GM12878 (cell line): ENCODE measurements around the gene BATF. TPM values are rescaled to one million over a fixed set of nuclear protein-coding genes. Genes with fewer than 3 reads are reported as not detected.
A peak's percentile ranks its signal among the peaks of the same experiment; 100 is the strongest.

Experiments used
- ATAC-seq: fragments of 200-7000 bp; cut with Tn5 transposase; 3 replicates; pipeline ENCODE4 v1.9.1; 2020; ENCODE audit warnings: mild to moderate bottlenecking, moderate library complexity
- BruUV-seq: library from RNA; stranded (reverse); fragments of 400-500 nt; replicated peaks from 2 replicates; lab custom pipeline; 2021; lab: Mats Ljungman, UMichigan
- CTCF ChIA-PET: fragments of 300-600 bp; sonication (Branson Sonifier 250); formaldehyde crosslinking; extraction: SDS; loops from one replicate; lab custom pipeline; 2021; ENCODE audit warnings: inconsistent platforms; lab: Yijun Ruan, JAX
- POLR2A ChIA-PET: fragments of 350-600 bp; formaldehyde crosslinking; extraction: SDS; loops from one replicate; lab custom pipeline; 2021; ENCODE audit warnings: inconsistent platforms; lab: Charles Lee
- RAD21 ChIA-PET: fragments of 300-600 bp; sonication (Branson Sonifier 250); formaldehyde crosslinking; loops from one replicate; lab custom pipeline; 2023; ENCODE audit warnings: antibody characterized with exemption; ENCODE audit not compliant: unreplicated experiment; lab: Charles Lee
- SMC1A ChIA-PET: fragments of 300-600 bp; sonication (Branson Sonifier 250); formaldehyde crosslinking; loops from one replicate; lab custom pipeline; 2023; ENCODE audit not compliant: unreplicated experiment, uncharacterized antibody; lab: Charles Lee
- DNase-seq: peaks from one replicate; pipeline ENCODE4 v3.0.0-alpha.2; 2011; ENCODE audit warnings: low read depth, low spot score
- FAIRE-seq: peaks from 3 replicates; lab custom pipeline; 2011; peaks lifted over from hg19 to GRCh38; lab: Jason Lieb, UNC
- H2AFZ ChIP-seq: 2 replicates; pipeline ENCODE4 v1.6.0; 2011; ENCODE audit warnings: low read depth, low read length, control low read depth; ENCODE audit not compliant: control insufficient read depth
- H3K27ac ChIP-seq: 2 replicates; pipeline ENCODE4 v1.5.1; 2011; ENCODE audit warnings: control low read depth; ENCODE audit not compliant: control insufficient read depth, insufficient read depth
- H3K27me3 ChIP-seq, 2 experiments: replicated peaks in 1 of 2; 2 replicates each; pipeline versions ENCODE4 v1.6.0 to v1.6.1; 2011; ENCODE audit warnings: low read length in 1 of 2; ENCODE audit not compliant: control insufficient read depth in 2 of 2, insufficient read depth in 2 of 2
- H3K36me3 ChIP-seq, 2 experiments: 2 replicates each; pipeline ENCODE4 v1.5.1; 2011; ENCODE audit warnings: low read length in 1 of 2; ENCODE audit not compliant: control insufficient read depth in 2 of 2, insufficient read depth in 2 of 2
- H3K4me1 ChIP-seq: 2 replicates; pipeline ENCODE4 v1.6.1; 2011; ENCODE audit warnings: mild to moderate bottlenecking, low read length, moderate library complexity, mixed read lengths; ENCODE audit not compliant: control insufficient read depth, insufficient read depth
- H3K4me2 ChIP-seq: 2 replicates; pipeline ENCODE4 v1.6.0; 2011; ENCODE audit warnings: control low read depth; ENCODE audit not compliant: control insufficient read depth, insufficient read depth
- H3K4me3 ChIP-seq: fragments of 200-600 bp; sonication (generic); 2 replicates; pipeline ENCODE4 v1.5.1; 2016
- H3K79me2 ChIP-seq: 2 replicates; pipeline ENCODE4 v1.6.0; 2011; ENCODE audit warnings: low read length; ENCODE audit not compliant: control insufficient read depth, insufficient read depth
- H3K9ac ChIP-seq: 2 replicates; pipeline ENCODE4 v1.8.0; 2011; ENCODE audit warnings: low read length, control low read depth, mixed read lengths; ENCODE audit not compliant: control insufficient read depth, insufficient read depth
- H3K9me3 ChIP-seq: replicated peaks from 3 replicates; pipeline ENCODE4 v1.5.1; 2011; ENCODE audit warnings: mild to moderate bottlenecking, low read length; ENCODE audit not compliant: control insufficient read depth, insufficient read depth
- H4K20me1 ChIP-seq: 2 replicates; pipeline ENCODE4 v1.6.0; 2011; ENCODE audit not compliant: control insufficient read depth, insufficient read depth
- BCLAF1 ChIP-seq: fragments of 450-650 bp; IDR thresholded peaks from 2 replicates; pipeline ENCODE4 v1.6.1; 2017; ENCODE audit warnings: antibody characterized with exemption, mild to moderate bottlenecking, moderate library complexity
- BHLHE40 ChIP-seq, 2 experiments: fragments of 450-650 bp in 1 of 2; IDR thresholded peaks; 2 replicates each; pipeline ENCODE4 v1.6.1; 2011 to 2017; ENCODE audit warnings: low read depth in 2 of 2, borderline replicate concordance in 1 of 2, improper control_type of control experiment in 1 of 2, low read length in 1 of 2, mild to moderate bottlenecking in 1 of 2
- BMI1 ChIP-seq: fragments of 450-650 bp; IDR thresholded peaks from 2 replicates; pipeline ENCODE4 v1.6.1; 2016; ENCODE audit warnings: mild to moderate bottlenecking, moderate library complexity, borderline replicate concordance
- E2F4 ChIP-seq: IDR thresholded peaks from 2 replicates; pipeline ENCODE4 v1.6.1; 2012; ENCODE audit warnings: low read depth, low read length, improper control_type of control experiment
- E4F1 ChIP-seq: fragments of 450-650 bp; IDR thresholded peaks from 2 replicates; pipeline ENCODE4 v1.6.1; 2018; ENCODE audit warnings: borderline replicate concordance, mild to moderate bottlenecking; ENCODE audit not compliant: partially characterized antibody
- FOS ChIP-seq: IDR thresholded peaks from 3 replicates; pipeline ENCODE4 v1.6.1; 2011; ENCODE audit warnings: borderline replicate concordance; ENCODE audit not compliant: insufficient read length; ENCODE audit errors: extremely low read depth
- IRF5 ChIP-seq: fragments of 450-650 bp; IDR thresholded peaks from 2 replicates; pipeline ENCODE4 v1.6.1; 2017; ENCODE audit warnings: borderline replicate concordance
- SMC3 ChIP-seq: IDR thresholded peaks from 2 replicates; pipeline ENCODE4 v1.6.1; 2011; ENCODE audit warnings: low read length, improper control_type of control experiment, borderline replicate concordance
- WGBS: methylation state at CpG from one replicate; pipeline ENCODE4 v1.1.6; 2016; ENCODE audit warnings: low lambda C conversion rate; ENCODE audit not compliant: insufficient replicate concordance, insufficient coverage; ENCODE audit errors: missing lambda C conversion rate; 5-methylcytosine and 5-hydroxymethylcytosine counted together
- in situ Hi-C: fragments of 300-500 bp; cut with MboI; formaldehyde crosslinking; loops from 9 replicates; pipeline ENCODE4 v1.14.3; 2018; ENCODE audit warnings: mixed read lengths
- intact Hi-C: fragments of 100-400 bp; cut with micrococcal nuclease; formaldehyde crosslinking; loops from one replicate; pipeline ENCODE4 v1.14.2; 2022; ENCODE audit not compliant: unreplicated experiment
- polyA plus RNA-seq, 11 experiments: library from polyadenylated mRNA; depleted of rRNA in 4 of 11; unstranded in 6 of 11; stranded (reverse) in 5 of 11; fragments of >200 nt; fragmentation: Nextera tagmentation in 4 of 11; fragmentation: Illumina TruSeq in 1 of 11; extraction: Ambion mirVana in 4 of 11; extraction: Trizol in 1 of 11; gene quantifications; 1 replicate in 1 of 11; 2 replicates in 10 of 11; pipeline versions ENCODE4 v1.2.1 to v1.2.3, GENCODE V29; 2011 to 2016; ENCODE audit warnings: inconsistent platforms in 2 of 11, missing spikeins in 2 of 11, low read depth in 1 of 11
- total RNA-seq, 4 experiments: library from RNA; depleted of rRNA in 3 of 4; stranded (reverse); fragments of >200 nt in 3 of 4; fragmentation: Illumina TruSeq in 1 of 4; extraction: Trizol in 1 of 4; gene quantifications; 2 replicates each; pipeline versions ENCODE4 v1.2.1 to v1.2.3, GENCODE V29; 2013 to 2021

BATF gene
- total and polyA plus RNA-seq, 10 of the 15 experiments (the other 5 are each of a cell fraction or from before 2014, with no cell fraction given) = 10.0 to 154 (median 103) TPM

DNA sequence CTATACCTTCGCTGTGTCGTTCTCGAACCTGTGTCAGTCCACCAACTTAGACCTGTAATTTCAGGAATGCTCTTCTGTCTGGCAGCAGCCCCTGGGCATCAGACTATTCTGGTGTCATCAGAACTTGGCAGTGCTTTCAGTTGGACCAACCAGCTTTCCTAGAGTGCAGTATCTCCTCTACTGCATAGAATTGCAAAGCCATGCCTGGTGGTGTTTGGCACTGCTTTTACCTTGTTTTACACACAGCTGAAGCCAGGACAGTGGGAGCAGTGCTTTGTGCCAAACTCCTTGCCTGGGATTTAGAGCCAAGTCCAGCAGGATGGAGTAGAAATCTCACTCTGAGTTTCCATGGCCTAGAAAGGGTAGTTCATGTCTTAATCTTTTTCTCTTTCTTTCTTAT, 57.6 kb downstream of the BATF start:
- H3K4me2 ChIP-seq = peak overlapping the region; percentile 22
- TF ChIP-seq E4F1 (no peak), BCLAF1 (no peak), IRF5 (no peak), SMC3 (no peak), FOS (no peak), BMI1 (no peak), E2F4 (no peak), BHLHE40 (IDR thresholded peaks at IDR 0.05; ENCODE audit: borderline replicate concordance in 1 of 2, low read depth in 2 of 2, low read length in 1 of 2) (no peak)
- BruUV-seq = no TSS peak
- no peak overlapping the region for H3K9ac ChIP-seq
- FAIRE-seq (no peak), ATAC-seq (no peak), DNase-seq (no peak)
- WGBS = 77% methylated on average over 3 of the region's 3 CpGs
- RAD21 ChIA-PET = interaction anchor here (1.5 to 7.3 kb wide), 3 partner anchors 8 to 75 kb away, joined by 3 to 320 read pairs (median 3); partner anchors contain the start of genes ERG28 and TTLL5
- in situ Hi-C loops (loop anchor here (5.0 to 10.0 kb wide), 2 partner anchors 72 to 405 kb away; partner anchors contain the start of genes IFT43 and TGFB3), intact Hi-C loops (loop anchor here (10.0 kb wide), 1 partner anchor 405 kb away; the partner anchor contains the start of genes IFT43 and TGFB3)
- no peaks in the 10 kb centered on the region for H3K79me2 ChIP-seq
- H3K27ac ChIP-seq = no peak overlapping the region
- peak overlapping the region; percentile 27; the same call in 1 of the 2 replicates for H3K4me3 ChIP-seq
- H4K20me1 ChIP-seq = no peaks in the 10 kb centered on the region
- CTCF ChIA-PET = interaction anchor here (0.8 to 14.9 kb wide), 8 partner anchors 25 to 402 kb away, joined by 3 to 578 read pairs (median 3); partner anchors contain the start of genes BATF, ERG28, TGFB3 and TTLL5
- no peaks in the 10 kb centered on the region for H3K27me3 ChIP-seq
- H2AFZ ChIP-seq = no peak overlapping the region
- SMC1A ChIA-PET = interaction anchor here (0.9 to 12.4 kb wide), 2 partner anchors 74 to 81 kb away, joined by 3 to 375 read pairs; partner anchors contain the start of genes ERG28 and TTLL5
- peaks cover 7% of the 10 kb centered on the region; the same call in 1 of the 2 replicates for H3K4me1 ChIP-seq
- no peaks in the 10 kb centered on the region for H3K36me3 ChIP-seq
- POLR2A ChIA-PET = interaction anchor here (0.5 to 0.6 kb wide), 2 partner anchors 35 to 248 kb away, joined by 3 to 4 read pairs; no protein-coding TSS in a partner anchor
- H3K9me3 ChIP-seq = no peaks in the 10 kb centered on the region
